Measurements from ENCODE around the gene RNF17.
A peak's percentile ranks its signal among the peaks of the same experiment; 100 is the strongest.

The RNF17 gene

DNA sequence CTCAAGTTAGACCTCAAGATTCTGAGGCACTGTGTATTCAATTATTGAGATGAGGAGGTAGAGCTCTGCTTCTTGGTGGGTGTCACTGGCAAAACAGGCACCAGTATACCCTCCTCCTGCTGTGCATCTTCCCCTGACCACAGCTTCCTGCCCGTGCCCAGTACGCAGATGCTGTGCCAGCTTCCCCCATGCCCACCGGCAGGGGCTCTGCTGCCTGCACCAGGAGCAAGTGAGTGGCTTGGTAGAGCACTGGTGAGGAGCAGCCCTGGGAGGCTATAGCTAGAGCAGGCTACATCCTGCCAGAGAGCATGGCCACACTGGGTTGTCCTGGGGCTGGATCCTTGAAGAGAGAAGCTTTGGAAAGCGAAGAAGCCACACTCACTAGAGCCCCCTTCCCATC is 21.0 kb upstream of the RNF17 start:
- POLR2A ChIA-PET: no interaction called here
- CTCF ChIA-PET: interaction anchor here (1.1 to 6.1 kb wide), 5 partner anchors 13 to 252 kb away, joined by 3 to 28 read pairs (median 8); no protein-coding TSS in a partner anchor
- TF ChIP-seq, protein P1, sequence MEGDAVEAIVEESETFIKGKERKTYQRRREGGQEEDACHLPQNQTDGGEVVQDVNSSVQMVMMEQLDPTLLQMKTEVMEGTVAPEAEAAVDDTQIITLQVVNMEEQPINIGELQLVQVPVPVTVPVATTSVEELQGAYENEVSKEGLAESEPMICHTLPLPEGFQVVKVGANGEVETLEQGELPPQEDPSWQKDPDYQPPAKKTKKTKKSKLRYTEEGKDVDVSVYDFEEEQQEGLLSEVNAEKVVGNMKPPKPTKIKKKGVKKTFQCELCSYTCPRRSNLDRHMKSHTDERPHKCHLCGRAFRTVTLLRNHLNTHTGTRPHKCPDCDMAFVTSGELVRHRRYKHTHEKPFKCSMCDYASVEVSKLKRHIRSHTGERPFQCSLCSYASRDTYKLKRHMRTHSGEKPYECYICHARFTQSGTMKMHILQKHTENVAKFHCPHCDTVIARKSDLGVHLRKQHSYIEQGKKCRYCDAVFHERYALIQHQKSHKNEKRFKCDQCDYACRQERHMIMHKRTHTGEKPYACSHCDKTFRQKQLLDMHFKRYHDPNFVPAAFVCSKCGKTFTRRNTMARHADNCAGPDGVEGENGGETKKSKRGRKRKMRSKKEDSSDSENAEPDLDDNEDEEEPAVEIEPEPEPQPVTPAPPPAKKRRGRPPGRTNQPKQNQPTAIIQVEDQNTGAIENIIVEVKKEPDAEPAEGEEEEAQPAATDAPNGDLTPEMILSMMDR (IDR thresholded peaks at IDR 0.05; ENCODE audit: control extremely low read depth, extremely low read depth, low read depth, missing control alignments): no peak
- DNase-seq (ENCODE audit: extremely low spot score): no peak

DNA sequence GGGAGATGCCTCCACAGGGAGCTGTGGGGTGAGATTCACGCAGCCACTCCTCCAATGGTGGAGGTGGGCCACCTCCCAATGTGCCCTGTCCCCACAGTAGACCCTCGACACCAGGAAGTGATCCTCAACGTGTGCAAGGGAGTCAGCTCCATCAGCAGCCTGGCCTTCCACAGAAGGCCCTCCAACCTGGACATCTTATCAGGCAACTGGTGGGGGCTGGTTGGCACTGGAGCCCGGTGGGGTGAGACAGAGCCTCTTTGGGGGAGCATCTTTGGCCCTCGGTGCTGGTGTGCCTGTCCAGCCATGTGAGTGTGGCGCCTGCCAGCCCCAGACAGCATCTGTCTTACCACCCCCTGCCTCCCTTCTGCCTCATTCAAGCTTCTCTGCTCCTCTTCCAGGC is 19.7 kb upstream of the RNF17 start:
- DNase-seq (ENCODE audit: extremely low spot score): no peak
- POLR2A ChIA-PET: no interaction called here
- CTCF ChIA-PET: interaction anchor here (1.2 to 6.1 kb wide), 3 partner anchors 14 to 251 kb away, joined by 4 to 28 read pairs (median 9); no protein-coding TSS in a partner anchor
- TF ChIP-seq, protein P1 (IDR thresholded peaks at IDR 0.05; ENCODE audit: control extremely low read depth, extremely low read depth, low read depth, missing control alignments): no peak

DNA sequence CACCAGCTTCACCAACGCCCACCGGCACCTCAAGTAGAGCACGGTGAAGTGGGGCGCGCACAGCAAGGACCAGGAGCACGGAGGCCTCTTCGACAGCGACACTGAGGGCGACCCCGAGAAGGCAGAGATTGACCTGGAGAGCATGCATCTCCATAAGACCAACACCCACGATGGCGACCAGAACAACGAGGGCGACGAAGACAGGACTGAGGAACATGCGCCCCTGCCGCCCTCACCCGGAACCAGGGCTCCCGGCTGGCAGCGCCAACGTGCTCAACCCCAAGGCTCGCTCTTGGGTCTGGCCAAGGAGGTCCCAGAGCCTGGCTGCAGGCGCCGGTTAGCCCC is 18.5 kb upstream of the RNF17 start:
- TF ChIP-seq, protein P1 (IDR thresholded peaks at IDR 0.05; ENCODE audit: control extremely low read depth, extremely low read depth, low read depth, missing control alignments): no peak
- ChIA-PET CTCF (no interaction called here), POLR2A (no interaction called here)
- no peak for DNase-seq (ENCODE audit: extremely low spot score)

DNA sequence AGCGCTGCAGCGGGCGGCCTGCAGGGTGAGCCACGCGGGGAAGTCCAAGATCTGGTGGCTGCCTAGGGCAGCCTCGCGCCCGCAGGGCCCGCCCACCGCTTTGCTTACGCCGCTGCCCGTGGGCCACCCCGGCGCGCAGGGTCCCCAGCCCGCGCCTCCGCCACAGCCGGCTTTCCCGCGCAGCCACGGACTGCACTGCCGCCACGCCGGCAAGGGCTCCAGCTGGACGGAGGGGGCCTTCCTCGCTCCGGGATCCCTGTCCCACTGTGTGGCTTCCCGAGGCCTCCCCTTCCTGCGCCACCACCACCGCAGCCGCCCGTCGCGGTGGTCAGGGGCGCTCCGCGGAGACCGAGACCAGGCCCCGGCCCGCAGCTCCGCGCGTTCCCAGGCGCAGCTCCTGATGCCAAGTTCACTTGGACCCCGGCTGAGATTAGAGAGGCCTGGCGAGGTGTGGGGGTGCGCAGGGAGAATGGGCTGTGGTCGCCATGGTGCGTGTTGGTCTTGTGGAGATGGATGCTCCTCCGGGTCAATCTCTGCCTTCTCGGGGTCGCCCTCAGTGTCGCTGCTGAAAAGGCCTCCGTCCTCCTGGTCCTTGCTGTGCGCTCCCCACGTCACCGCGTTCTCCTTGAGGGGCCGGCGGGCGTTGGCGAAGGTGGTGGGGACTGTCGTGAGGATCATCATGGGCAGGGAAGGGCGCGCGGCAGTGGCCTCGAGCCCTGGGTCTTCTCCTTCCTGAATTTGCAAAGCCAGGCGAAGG is 17.9 kb upstream of the RNF17 start:
- POLR2A ChIA-PET: no interaction called here
- no peak for DNase-seq (ENCODE audit: extremely low spot score)
- CTCF ChIA-PET: interaction anchor here (1.7 kb wide), 1 partner anchor 19 kb away, joined by 8 read pairs; no protein-coding TSS in a partner anchor

DNA sequence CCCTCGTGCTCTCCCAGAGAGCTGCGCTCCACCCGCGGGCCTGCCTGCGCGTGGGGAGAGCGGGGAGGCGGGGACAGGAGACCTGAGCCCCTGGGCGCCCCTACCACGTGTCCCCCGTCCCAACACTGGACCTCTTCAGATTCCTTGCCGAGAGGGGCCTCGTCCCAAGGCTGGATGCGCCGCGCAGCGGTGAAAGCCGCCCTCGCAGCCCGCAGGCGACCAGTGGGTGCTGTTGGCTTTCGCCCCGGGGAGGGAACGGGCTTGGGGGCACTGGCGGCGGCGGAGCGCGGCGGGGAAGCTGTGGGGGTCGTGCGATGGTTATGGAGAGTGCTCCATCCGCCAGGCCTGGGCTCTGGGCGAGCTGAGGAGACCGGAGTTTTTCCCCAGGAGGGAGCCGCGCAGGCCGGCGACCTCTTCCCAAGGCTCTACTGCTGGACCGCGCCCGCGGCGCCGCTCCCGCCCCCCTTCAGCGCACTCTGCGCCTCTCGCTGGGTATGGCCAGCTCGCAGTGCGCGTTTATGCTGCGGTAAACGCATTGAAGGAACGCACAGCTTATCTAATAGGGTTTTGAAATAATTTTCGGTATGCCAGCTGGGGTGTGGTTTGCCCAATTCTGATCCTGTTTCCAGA is 17.2 kb upstream of the RNF17 start:
- POLR2A ChIA-PET: no interaction called here
- CTCF ChIA-PET: interaction anchor here (1.4 to 1.7 kb wide), 2 partner anchors 20 kb away, joined by 3 to 8 read pairs; no protein-coding TSS in a partner anchor
- TF ChIP-seq, protein P1 (IDR thresholded peaks at IDR 0.05; ENCODE audit: control extremely low read depth, extremely low read depth, low read depth, missing control alignments): peak; percentile 40
- no peak for DNase-seq (ENCODE audit: extremely low spot score)

More for the DNA sequence above, 17.9 kb upstream of the RNF17 start:
- TF ChIP-seq, protein P1 (IDR thresholded peaks at IDR 0.05; ENCODE audit: control extremely low read depth, extremely low read depth, low read depth, missing control alignments): no peak

DNA sequence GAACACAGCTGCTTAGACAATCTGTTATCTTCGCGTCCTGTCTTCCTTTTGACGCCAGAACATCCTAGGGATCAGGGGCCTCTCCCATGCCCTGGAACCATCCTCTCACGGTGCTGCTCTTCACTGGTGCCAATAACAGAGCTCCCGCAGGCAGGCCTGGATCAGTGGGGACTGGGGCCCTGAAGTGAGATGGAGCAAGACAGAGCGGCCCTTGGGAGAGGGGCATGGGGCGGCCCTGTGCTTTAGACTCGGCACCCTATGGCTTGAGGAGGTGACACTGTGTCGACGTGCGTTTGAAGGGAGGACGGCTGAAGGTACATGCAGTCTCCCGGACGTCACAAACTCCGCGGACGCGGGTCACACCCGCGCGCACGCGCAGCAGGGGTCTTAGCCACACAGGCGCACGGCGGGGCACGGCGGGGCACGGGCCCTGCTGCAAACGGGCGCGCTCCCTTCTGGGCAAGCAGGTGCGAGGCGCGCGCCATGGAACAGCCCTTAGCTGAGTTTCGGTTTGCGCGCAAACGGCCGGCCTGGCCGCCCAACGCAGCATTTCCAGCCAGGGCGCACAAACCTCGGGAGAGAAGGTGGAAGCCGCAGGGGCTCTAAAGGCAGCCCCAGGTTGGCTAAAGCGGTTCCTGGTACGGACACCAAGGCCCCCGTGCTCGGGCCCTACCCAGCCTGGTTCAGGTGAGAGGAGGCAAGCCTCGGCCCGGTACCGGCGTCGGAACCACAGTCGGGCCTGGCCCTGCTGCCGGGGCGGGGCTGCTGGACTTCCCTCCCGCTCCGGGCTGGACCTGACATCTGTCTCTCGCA is 16.5 kb upstream of the RNF17 start:
- TF ChIP-seq, protein P1 (IDR thresholded peaks at IDR 0.05; ENCODE audit: control extremely low read depth, extremely low read depth, low read depth, missing control alignments): no peak
- POLR2A ChIA-PET: no interaction called here
- CTCF ChIA-PET: interaction anchor here (1.4 to 1.7 kb wide), 2 partner anchors 19 to 20 kb away, joined by 3 to 8 read pairs; no protein-coding TSS in a partner anchor
- DNase-seq (ENCODE audit: extremely low spot score): no peak

Measured in GM10248 (cell line).